Fibroblast of the conjunctiva (primary cell): ENCODE results near the gene INA.
A peak's percentile ranks its signal among the peaks of the same experiment; 100 is the strongest.
"Not testable (repeated sequence)": the region's sequence is repeated elsewhere in the genome, so short reads cannot be mapped to it uniquely, and the experiment has no call there.

Experiments used
- DNase-seq: peaks from one replicate; pipeline ENCODE4 v3.0.0-alpha.2; 2010; ENCODE audit warnings: low read depth

The INA gene

DNA sequence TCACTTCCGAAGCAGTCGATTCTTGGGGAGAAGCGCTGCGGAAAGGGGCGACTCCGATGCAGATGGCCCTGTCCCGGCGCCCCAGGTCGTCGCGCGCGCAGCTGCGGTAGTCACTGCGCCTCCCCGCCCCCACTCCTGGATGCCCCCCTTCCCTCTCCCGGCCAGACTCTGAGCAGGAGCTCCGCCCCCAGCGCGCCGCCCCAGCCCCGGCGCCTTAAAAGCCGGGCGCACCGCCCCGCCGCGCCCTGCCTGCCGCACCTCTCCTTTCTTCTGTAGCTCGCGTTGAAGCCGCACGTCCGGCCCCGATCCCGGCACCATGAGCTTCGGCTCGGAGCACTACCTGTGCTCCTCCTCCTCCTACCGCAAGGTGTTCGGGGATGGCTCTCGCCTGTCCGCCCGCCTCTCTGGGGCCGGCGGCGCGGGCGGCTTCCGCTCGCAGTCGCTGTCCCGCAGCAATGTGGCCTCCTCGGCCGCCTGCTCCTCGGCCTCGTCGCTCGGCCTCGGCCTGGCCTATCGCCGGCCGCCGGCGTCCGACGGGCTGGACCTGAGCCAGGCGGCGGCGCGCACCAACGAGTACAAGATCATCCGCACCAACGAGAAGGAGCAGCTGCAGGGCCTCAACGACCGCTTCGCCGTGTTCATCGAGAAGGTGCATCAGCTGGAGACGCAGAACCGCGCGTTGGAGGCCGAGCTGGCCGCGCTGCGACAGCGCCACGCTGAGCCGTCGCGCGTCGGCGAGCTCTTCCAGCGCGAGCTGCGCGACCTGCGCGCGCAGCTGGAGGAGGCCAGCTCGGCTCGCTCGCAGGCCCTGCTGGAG lies at the start of gene INA:
Gene INA, plus strand, starts transcription at position 243 of the 817 bp plus-strand sequence. Its CDS starts 74 bp downstream, at position 317.
- DNase-seq: no peak

DNA sequence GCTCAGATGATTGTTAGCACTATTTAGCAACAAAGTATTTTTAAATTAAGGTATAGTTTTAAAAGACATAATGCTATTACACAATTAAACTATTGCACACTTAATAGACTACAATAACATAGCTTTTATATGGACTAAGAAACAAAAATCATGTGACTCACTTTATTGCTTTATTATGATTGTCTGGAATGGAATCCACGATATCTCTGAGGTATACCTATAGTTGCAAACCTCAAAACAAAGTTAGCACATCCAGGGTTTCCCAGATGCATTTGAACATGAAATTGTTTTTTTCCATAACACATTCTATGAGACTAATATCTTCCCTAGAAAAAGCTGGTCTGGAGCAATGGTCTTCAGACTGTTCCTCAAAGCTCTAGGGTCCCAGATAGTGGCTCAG lies 49.5 kb upstream of the INA start:
- no peak for DNase-seq

DNA sequence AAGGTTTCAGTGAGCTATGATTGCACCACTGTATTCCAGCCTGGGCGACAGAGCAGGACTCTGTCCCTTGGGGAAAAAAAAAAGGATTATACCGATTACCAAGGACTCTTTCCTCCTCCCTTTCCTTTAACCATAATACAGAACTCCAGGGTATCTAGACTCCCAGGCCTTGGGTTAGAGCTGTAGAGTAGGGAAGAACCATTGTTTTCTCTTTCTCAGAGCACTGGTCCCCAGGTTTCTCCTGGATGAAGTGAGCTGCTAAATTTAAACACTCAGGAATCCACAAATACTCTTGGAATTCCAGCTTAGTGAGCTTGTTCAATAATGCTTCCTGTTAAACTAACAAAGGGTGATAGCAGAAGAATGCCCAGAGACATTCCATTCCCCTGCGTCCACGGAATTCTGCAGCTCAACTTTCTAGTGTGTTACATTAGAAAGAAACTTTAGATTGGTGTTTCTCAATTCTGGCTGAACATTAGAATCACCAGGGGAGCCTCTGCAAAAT lies 45.8 kb upstream of the INA start:
- peak; percentile 79 for DNase-seq

- no peak for DNase-seq
Observed at GRCh38 chr10:103232131-103232673, 44.7 kb upstream of the INA start.

DNA sequence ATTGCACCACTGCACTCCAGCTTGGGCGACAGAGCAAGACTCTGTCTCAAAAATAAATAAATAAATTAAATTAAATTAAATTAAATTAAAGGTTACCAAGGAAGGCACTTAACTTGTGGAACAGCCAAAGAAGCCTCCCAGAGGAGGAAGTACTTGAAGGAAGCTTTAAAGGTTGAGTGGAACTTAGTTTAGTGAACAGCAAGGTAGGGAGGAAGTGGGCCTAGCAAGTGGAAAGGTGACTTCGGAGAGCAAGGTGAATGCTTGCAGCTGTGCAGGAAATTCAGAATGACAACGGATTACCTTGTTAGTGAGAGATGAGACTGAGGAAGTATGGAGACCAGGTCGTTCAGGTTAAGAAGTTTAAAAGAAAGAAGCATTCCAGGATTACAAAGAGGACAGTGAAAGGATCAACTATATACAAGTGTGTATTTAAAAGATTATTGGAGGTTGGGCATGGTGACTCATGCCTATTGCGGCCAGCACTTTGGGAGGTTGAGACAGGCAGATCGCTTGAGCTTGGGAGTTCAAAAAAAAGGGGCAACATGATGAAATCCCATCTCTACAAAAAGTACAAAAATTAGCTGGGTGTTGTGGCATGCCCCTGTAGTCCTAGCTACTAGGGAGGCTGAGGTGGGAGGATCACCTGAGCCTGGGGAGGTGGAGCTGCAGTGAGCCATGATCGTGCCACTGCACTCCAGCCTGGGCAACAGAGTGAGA lies 44.0 kb upstream of the INA start:
- peak; percentile 46 for DNase-seq

DNA sequence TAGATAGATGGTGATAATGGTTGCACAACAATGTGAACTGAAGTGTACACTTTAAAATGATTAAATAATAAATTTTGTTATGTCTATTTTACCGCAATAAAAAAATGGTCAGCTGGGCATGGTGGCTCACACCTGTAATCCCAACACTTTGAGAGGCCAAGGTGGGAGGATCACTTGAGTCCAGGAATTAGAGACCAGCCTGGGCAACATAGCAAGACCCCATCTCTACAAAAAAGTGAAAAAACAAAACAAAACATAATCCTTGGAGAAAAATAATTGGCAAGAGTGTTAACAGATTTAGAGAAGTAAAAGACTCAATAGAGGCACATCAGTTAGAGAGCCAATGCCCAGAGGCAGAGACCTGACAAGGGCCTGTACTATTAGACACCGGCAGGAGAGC lies 41.2 kb upstream of the INA start:
- DNase-seq: no peak

- DNase-seq: no peak
Observed at GRCh38 chr10:103238506-103239252, 38.3 kb upstream of the INA start.

GRCh38 chr10:103241262-103242011 lies 35.5 kb upstream of the INA start:
- no peak for DNase-seq

GRCh38 chr10:103244666-103245271 lies 32.2 kb upstream of the INA start:
- DNase-seq: peak; percentile 71

DNA sequence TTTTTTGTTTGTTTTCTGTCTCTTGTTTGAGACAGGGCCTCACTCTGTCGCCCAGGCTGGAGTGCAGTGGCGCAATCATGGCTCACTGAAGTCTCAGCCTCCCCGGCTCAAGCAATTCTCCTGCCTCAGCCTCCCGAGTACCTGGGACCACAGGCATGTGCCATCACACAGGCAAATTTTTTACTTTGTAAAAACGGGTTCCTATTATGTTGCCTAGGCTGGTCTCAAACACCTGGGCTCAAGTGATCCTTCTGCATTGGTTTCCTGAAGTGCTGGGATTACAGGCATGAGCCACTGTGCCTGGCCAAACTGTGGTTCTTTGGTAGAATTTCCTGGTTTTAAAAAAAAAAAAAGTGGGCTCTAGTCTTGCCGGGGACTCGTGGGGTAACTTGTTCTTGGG lies 31.4 kb upstream of the INA start, which contains the start of gene RPEL1:
Gene RPEL1, plus strand, starts transcription at position 301 of the 400 bp plus-strand sequence. CDS start 110 bp downstream, outside the sequence.
- DNase-seq: not testable (repeated sequence)

DNA sequence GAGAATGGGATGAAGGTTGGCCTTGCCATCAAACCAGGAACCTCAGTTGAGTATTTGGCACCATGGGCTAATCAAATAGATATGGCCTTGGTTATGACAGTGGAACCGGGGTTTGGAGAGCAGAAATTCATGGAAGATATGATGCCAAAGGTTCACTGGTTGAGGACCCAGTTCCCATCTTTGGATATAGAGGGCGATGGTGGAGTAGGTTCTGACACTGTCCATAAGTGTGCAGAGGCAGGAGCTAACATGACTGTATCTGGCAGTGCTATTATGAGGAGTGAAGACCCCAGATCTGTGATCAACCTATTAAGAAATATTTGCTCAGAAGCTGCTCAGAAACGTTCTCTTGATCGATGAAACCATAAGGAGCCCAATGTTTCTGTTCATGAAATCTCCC lies 30.6 kb upstream of the INA start:
- DNase-seq: no peak

DNA sequence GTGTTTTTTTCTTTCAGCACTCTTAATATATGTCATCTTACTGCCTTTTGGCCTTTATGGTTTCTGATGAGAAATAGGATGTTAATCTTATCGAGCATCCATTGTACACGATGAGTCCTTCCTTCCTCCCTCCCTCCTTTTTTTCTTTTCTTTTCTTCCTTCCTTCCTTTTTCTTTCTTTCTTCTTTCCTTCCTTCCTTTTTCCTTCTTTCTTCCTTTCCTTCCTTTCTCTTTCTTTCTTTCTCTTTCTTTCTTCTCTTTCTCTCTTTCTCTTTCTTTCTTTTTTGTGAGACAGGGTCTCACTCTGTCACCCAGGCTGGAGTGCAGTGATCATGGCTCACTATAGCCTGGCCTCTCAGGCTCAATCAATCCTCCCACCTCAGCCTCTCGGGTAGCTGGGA lies 22.8 kb upstream of the INA start:
- no peak for DNase-seq

GRCh38 chr10:103254538-103255325 lies 22.2 kb upstream of the INA start:
- no peak for DNase-seq

GRCh38 chr10:103256613-103257012 lies 20.3 kb upstream of the INA start:
- no peak for DNase-seq

GRCh38 chr10:103257812-103258211 lies 19.1 kb upstream of the INA start:
- DNase-seq: no peak

- DNase-seq: not testable (repeated sequence)
Observed at GRCh38 chr10:103258928-103259327, 18.0 kb upstream of the INA start.

GRCh38 chr10:103259989-103260388 lies 16.9 kb upstream of the INA start:
- DNase-seq: no peak

- no peak for DNase-seq
Observed at GRCh38 chr10:103262229-103262628, 14.7 kb upstream of the INA start.

DNA sequence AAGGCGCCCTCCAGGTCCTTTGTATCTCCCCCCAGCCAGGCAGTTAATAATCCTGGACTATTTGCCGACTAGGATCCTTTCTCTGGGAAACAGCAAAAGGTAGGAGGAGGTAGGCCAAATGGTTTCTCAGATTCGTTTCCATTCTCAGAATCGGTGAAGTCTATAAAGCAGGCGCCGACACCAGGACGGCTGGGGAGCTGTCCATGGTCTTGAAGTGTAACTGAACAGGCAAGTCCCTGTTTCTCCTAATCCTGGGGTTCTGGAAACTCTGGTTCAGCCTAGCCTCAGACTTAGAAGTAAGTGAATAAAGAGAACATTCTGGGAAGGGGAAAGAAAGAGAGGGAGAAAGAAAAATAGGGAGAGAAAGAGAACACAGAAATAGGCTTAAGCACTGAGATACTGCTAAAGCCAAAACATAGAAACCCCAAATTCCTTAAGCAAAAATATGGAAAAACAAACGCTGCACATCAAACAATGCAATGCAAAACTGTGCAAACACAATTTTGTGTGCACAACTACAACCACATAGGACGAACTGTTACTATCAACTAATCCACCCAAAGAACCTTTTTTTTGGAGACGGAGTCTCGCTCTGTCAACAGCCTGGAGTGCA lies 11.1 kb upstream of the INA start:
- DNase-seq: peak; percentile 47

GRCh38 chr10:103273041-103273441 lies 3.9 kb upstream of the INA start:
- peak; percentile 97 for DNase-seq
